PC-3 (cell line): ENCODE results near the gene SYMPK.

ENCODE experiments used
- EZH2 ChIP-seq: fragments of 300-600 bp; sonication (generic); IDR thresholded peaks from one replicate; pipeline ENCODE4 v1.6.1; 2017; ENCODE audit warnings: antibody characterized with exemption, mild to moderate bottlenecking, low read length; ENCODE audit not compliant: unreplicated experiment
- EZH2phosphoT487 ChIP-seq: fragments of 300-600 bp; sonication (generic); IDR thresholded peaks from 2 replicates; pipeline ENCODE4 v1.6.1; 2018; ENCODE audit warnings: mild to moderate bottlenecking, antibody characterized with exemption, low read length, borderline replicate concordance
- TF ChIP-seq, protein P1 (sequence below): fragments of 300-600 bp; sonication (generic); conservative IDR thresholded peaks from 2 replicates; pipeline ENCODE4 v1.5.1; 2017; ENCODE audit warnings: antibody characterized with exemption, low read depth, mild to moderate bottlenecking, low read length

GRCh38 chr19:45784096-45784495 lies 78.9 kb downstream of the SYMPK start:
- TF ChIP-seq, protein P1, sequence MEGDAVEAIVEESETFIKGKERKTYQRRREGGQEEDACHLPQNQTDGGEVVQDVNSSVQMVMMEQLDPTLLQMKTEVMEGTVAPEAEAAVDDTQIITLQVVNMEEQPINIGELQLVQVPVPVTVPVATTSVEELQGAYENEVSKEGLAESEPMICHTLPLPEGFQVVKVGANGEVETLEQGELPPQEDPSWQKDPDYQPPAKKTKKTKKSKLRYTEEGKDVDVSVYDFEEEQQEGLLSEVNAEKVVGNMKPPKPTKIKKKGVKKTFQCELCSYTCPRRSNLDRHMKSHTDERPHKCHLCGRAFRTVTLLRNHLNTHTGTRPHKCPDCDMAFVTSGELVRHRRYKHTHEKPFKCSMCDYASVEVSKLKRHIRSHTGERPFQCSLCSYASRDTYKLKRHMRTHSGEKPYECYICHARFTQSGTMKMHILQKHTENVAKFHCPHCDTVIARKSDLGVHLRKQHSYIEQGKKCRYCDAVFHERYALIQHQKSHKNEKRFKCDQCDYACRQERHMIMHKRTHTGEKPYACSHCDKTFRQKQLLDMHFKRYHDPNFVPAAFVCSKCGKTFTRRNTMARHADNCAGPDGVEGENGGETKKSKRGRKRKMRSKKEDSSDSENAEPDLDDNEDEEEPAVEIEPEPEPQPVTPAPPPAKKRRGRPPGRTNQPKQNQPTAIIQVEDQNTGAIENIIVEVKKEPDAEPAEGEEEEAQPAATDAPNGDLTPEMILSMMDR = no peak
- TF ChIP-seq EZH2 (no peak), EZH2phosphoT487 (no peak)
